GM18520 (cell line): ENCODE measurements around the gene SAFB2.

Experiments used
- ATAC-seq: cut with Tn5 transposase; IDR thresholded peaks from one replicate; pipeline ENCODE4 v1.9.1; 2021; ENCODE audit not compliant: unreplicated experiment

Gene SAFB2

GRCh38 chr19:5553892-5554291, 68.7 kb downstream of the SAFB2 start:
- ATAC-seq = no peak

GRCh38 chr19:5547881-5548280, 74.7 kb downstream of the SAFB2 start:
- no peak for ATAC-seq

DNA sequence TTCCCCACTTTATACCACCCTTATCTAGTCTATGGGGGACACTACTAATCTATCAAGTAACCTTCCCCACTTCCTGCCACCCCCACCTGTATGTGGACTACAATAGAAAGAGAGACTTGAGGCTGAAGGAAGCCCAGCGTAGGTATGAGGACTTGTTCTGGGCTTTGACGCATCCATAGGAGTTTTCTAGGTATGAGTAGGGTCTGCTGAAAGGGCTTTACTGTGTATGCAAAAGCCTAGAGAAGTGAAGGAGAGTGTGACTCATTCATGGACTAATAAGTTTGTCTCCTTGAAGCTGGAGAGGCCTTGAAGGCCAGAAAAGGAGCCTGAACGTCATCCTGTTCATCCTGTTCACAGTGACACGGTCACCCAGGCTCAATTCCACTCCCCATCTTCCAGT, 76.6 kb downstream of the SAFB2 start:
- ATAC-seq = no peak

GRCh38 chr19:5545051-5545450, 77.5 kb downstream of the SAFB2 start:
- no peak for ATAC-seq

DNA sequence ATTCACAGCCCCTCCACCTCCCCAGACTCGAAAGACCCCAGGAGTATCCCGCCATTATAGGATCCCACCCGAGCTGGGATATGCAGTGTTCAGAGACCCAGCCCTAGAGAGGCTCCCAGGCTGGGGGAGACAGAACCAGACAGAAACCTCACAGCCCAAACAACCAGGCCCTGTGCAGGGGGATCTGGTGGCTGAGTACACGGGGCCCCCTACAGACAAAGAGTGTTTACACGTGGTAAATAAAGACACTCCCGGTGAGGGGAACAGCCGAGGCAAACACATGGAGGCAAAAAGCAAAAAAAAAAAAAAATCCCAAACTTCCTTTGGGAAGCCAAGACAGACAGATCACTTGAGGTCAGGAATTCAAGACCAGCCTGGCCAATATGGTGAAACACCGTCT, 79.9 kb downstream of the SAFB2 start:
- ATAC-seq = no peak

DNA sequence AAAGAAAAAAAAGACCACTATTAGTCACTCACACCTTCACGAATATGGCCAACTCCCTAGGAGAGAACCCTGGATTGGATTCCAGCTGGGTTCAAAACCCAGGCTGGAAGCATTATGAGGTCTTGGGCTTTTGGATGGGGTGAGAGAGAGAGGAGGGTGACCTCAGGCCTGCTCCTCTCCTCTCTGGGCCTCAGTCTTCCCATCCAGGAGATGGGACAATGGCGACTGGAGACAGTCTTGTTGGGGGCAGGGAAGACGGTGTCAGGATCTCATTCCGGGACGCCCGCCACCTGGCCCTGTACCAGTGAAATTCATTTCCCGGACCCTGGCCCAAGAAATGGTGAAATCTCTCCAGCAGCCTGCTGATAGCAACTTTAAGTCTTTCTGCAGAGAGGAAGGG, 81.1 kb downstream of the SAFB2 start:
- no peak for ATAC-seq

DNA sequence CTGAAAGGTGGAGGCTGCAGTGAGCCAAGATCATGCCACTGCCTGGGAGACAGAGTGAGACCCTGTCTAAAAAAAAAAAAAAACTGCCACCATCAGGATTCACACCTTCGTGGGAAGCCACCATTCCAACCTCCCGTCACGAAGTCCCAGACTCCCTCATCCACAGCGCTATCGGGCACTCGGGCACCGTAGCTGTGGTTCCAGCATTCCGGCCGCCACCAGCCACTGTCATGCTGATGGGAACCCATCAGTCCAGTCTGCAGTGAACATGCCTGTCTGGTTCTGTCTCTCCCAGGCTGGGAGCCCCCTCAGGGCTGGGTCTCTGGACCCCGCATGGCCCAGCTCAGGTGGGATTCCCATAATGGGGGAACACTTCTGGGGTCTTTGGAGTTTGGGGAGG, 82.4 kb downstream of the SAFB2 start:
- ATAC-seq = no peak

DNA sequence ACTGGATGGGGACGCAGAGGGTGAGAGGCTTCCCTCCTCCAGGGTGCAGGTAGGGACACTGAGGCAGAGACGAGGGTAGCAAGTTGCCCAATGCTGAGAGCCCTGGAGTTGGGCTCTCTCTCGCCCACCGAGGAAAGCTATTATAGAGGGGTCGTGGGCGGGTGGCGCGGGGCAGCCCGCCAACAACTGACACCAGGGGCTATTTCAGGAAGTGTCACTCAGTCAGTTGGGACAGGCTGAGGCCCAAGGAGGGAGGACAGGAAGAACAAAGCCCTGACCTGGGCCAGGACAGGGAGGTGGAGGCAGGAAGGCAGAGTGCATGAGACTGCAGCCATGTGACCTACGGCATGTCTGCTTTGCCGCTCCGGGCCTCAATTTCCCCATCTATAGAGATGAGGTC, 84.7 kb downstream of the SAFB2 start:
- no peak for ATAC-seq
